VCaP (cell line): ENCODE measurements around the gene TMEM51.

Experiments used
- H3K27ac ChIP-seq: fragments of 450-650 bp; 2 replicates; pipeline ENCODE4 v1.5.1; 2017
- TF ChIP-seq, protein P1 (sequence below): fragments of 450-650 bp; conservative IDR thresholded peaks from 2 replicates; pipeline ENCODE4 v1.5.1; 2017; ENCODE audit warnings: mild to moderate bottlenecking, moderate library complexity

TMEM51 gene

GRCh38 chr1:15187175-15188129, 33.9 kb downstream of the TMEM51 start:
- TF ChIP-seq, protein P1, sequence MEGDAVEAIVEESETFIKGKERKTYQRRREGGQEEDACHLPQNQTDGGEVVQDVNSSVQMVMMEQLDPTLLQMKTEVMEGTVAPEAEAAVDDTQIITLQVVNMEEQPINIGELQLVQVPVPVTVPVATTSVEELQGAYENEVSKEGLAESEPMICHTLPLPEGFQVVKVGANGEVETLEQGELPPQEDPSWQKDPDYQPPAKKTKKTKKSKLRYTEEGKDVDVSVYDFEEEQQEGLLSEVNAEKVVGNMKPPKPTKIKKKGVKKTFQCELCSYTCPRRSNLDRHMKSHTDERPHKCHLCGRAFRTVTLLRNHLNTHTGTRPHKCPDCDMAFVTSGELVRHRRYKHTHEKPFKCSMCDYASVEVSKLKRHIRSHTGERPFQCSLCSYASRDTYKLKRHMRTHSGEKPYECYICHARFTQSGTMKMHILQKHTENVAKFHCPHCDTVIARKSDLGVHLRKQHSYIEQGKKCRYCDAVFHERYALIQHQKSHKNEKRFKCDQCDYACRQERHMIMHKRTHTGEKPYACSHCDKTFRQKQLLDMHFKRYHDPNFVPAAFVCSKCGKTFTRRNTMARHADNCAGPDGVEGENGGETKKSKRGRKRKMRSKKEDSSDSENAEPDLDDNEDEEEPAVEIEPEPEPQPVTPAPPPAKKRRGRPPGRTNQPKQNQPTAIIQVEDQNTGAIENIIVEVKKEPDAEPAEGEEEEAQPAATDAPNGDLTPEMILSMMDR, result no peak

GRCh38 chr1:15188130-15188524, 34.6 kb downstream of the TMEM51 start:
- TF ChIP-seq, protein P1, result no peak
- no peak overlapping the region for H3K27ac ChIP-seq

More at GRCh38 chr1:15187175-15188129, 33.9 kb downstream of the TMEM51 start:
- H3K27ac ChIP-seq, result no peak overlapping the region

- H3K27ac ChIP-seq, result no peak overlapping the region
- TF ChIP-seq, protein P1, result no peak
These were observed 35.1 kb downstream of the TMEM51 start for GRCh38 chr1:15188678-15189077.

- TF ChIP-seq, protein P1, result no peak
- no peak overlapping the region for H3K27ac ChIP-seq
These were observed 36.3 kb downstream of the TMEM51 start for GRCh38 chr1:15189692-15190370.

GRCh38 chr1:15191267-15191666, 37.7 kb downstream of the TMEM51 start:
- no peak overlapping the region for H3K27ac ChIP-seq
- TF ChIP-seq, protein P1, result no peak

GRCh38 chr1:15191770-15192169, 38.2 kb downstream of the TMEM51 start:
- H3K27ac ChIP-seq, result no peak overlapping the region
- TF ChIP-seq, protein P1, result no peak

- TF ChIP-seq, protein P1, result no peak
- H3K27ac ChIP-seq, result no peak overlapping the region
These were observed 39.5 kb downstream of the TMEM51 start for GRCh38 chr1:15192916-15193550.
